Panc1 (cell line): ENCODE measurements around the gene CTSL. TPM values are rescaled to one million over a fixed set of nuclear protein-coding genes. Genes with fewer than 3 reads are reported as not detected.

ENCODE experiments used
- ATAC-seq: fragments of 200-7000 bp; cut with Tn5 transposase; 2 replicates; pipeline ENCODE4 v1.9.1; 2020; ENCODE audit warnings: mild to moderate bottlenecking, moderate library complexity
- BruUV-seq: library from RNA; stranded (reverse); fragments of 400-500 nt; replicated peaks from 2 replicates; lab custom pipeline; 2021; lab: Mats Ljungman, UMichigan
- CTCF ChIA-PET: fragments of 300-600 bp; sonication (Branson Sonifier 250); formaldehyde crosslinking; loops from one replicate; lab custom pipeline; 2022; ENCODE audit warnings: antibody characterized with exemption; lab: Charles Lee
- POLR2A ChIA-PET: fragments of 300-600 bp; sonication (Branson Sonifier 250); formaldehyde crosslinking; loops from one replicate; lab custom pipeline; 2022; ENCODE audit warnings: antibody characterized with exemption; lab: Charles Lee
- DNase-seq: peaks from one replicate; pipeline ENCODE4 v3.0.0-alpha.2; 2010; ENCODE audit warnings: low read depth, low spot score
- H3K27ac ChIP-seq: 2 replicates; pipeline ENCODE4 v1.5.1; 2011; ENCODE audit warnings: mild to moderate bottlenecking, low read length, inconsistent platforms
- H3K27me3 ChIP-seq: fragments of 200-500 bp; sonication (Bioruptor generic); 2 replicates; pipeline ENCODE4 v1.6.0; 2014; ENCODE audit warnings: low read length, inconsistent platforms; ENCODE audit not compliant: control insufficient read depth, insufficient read depth
- H3K36me3 ChIP-seq: fragments of 200-500 bp; sonication (Bioruptor generic); 2 replicates; pipeline ENCODE4 v1.5.1; 2014; ENCODE audit warnings: inconsistent platforms, mild to moderate bottlenecking, low read length, moderate library complexity; ENCODE audit not compliant: control insufficient read depth, insufficient read depth
- H3K4me1 ChIP-seq: 2 replicates; pipeline ENCODE4 v1.5.1; 2011; ENCODE audit warnings: inconsistent platforms, mild to moderate bottlenecking, low read length, moderate library complexity; ENCODE audit not compliant: control insufficient read depth, insufficient read depth
- H3K4me3 ChIP-seq, 2 experiments: 2 replicates each; pipeline ENCODE4 v1.5.1; 2011 to 2012; ENCODE audit warnings: low read depth in 2 of 2, low read length in 2 of 2, mild to moderate bottlenecking in 2 of 2, inconsistent platforms in 1 of 2, moderate library complexity in 1 of 2
- H3K9me3 ChIP-seq: fragments of 200-500 bp; sonication (Bioruptor generic); 2 replicates; pipeline ENCODE4 v1.5.1; 2014; ENCODE audit warnings: low read depth, mild to moderate bottlenecking, inconsistent platforms, low read length, moderate library complexity; ENCODE audit not compliant: control insufficient read depth, insufficient read depth
- POLR2AphosphoS5 ChIP-seq: IDR thresholded peaks from 2 replicates; pipeline ENCODE4 v1.6.1; 2012; ENCODE audit warnings: mild to moderate bottlenecking, low read depth, low read length, moderate library complexity
- REST ChIP-seq, 2 experiments: IDR thresholded peaks; 2 replicates each; pipeline ENCODE4 v1.6.1; 2011 to 2012; ENCODE audit warnings: low read depth in 2 of 2, control low read depth in 1 of 2, low read length in 1 of 2, mild to moderate bottlenecking in 1 of 2, moderate library complexity in 1 of 2; ENCODE audit not compliant: insufficient read depth in 1 of 2
- SIN3A ChIP-seq: IDR thresholded peaks from 2 replicates; pipeline ENCODE4 v1.6.1; 2012; ENCODE audit warnings: low read depth, mild to moderate bottlenecking, low read length, moderate library complexity, borderline replicate concordance; ENCODE audit not compliant: insufficient read depth
- TCF7L2 ChIP-seq: IDR thresholded peaks from 2 replicates; pipeline ENCODE4 v1.6.1; 2011; ENCODE audit warnings: mild to moderate bottlenecking, low read depth, low read length, inconsistent platforms
- in situ Hi-C: cut with HindIII; loops from 2 replicates; pipeline ENCODE4 v1.10.0; 2016; ENCODE audit warnings: low sequenced_read_pairs, low pct_unique_long_range_greater_than_20kb
- intact Hi-C: fragments of 100-400 bp; cut with micrococcal nuclease; formaldehyde crosslinking; loops from one replicate; pipeline ENCODE4 v1.10.0; 2022; ENCODE audit not compliant: unreplicated experiment
- total RNA-seq: library from RNA; stranded (reverse); gene quantifications from one replicate; pipeline ENCODE4 v1.2.1, GENCODE V29; 2021; ENCODE audit not compliant: unreplicated experiment
- TF ChIP-seq, protein P1 (sequence below): fragments of 450-650 bp; IDR thresholded peaks from 2 replicates; pipeline ENCODE4 v1.5.1; 2017; ENCODE audit warnings: mild to moderate bottlenecking

CTSL gene
- total RNA-seq, 1 experiment from 2014 or later: 45.2 TPM

DNA sequence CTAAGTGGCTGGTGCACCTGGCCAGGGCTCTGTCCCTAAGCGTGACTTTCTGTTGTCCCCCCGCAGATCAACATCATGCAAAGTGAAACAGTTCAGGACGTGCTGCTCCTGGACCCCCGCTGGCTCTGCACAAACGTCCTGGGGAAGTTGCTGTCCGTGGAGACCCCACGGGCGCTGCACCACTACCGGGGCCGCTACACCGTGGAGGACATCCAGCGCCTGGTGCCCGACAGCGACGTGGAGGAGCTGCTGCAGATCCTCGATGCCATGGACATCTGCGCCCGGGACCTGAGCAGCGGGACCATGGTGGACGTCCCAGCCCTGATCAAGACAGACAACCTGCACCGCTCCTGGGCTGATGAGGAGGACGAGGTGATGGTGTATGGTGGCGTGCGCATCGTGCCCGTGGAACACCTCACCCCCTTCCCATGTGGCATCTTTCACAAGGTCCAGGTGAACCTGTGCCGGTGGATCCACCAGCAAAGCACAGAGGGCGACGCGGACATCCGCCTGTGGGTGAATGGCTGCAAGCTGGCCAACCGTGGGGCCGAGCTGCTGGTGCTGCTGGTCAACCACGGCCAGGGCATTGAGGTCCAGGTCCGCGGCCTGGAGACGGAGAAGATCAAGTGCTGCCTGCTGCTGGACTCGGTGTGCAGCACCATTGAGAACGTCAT lies 19.7 kb upstream of the CTSL start:
- H3K4me3 ChIP-seq: no peak overlapping the region
- DNase-seq (no peak), ATAC-seq (no peak)
- intact Hi-C loops: no loop called here
- H3K9me3 ChIP-seq: no peaks in the 10 kb centered on the region
- CTCF ChIA-PET: no interaction called here
- no peak for TF ChIP-seq SIN3A
- TF ChIP-seq REST (IDR thresholded peaks at IDR 0.05; ENCODE audit: insufficient read depth in 1 of 2, low read depth in 2 of 2, low read length in 1 of 2): no peak
- TF ChIP-seq TCF7L2: no peak
- TF ChIP-seq POLR2AphosphoS5: no peak
- TF ChIP-seq, protein P1, sequence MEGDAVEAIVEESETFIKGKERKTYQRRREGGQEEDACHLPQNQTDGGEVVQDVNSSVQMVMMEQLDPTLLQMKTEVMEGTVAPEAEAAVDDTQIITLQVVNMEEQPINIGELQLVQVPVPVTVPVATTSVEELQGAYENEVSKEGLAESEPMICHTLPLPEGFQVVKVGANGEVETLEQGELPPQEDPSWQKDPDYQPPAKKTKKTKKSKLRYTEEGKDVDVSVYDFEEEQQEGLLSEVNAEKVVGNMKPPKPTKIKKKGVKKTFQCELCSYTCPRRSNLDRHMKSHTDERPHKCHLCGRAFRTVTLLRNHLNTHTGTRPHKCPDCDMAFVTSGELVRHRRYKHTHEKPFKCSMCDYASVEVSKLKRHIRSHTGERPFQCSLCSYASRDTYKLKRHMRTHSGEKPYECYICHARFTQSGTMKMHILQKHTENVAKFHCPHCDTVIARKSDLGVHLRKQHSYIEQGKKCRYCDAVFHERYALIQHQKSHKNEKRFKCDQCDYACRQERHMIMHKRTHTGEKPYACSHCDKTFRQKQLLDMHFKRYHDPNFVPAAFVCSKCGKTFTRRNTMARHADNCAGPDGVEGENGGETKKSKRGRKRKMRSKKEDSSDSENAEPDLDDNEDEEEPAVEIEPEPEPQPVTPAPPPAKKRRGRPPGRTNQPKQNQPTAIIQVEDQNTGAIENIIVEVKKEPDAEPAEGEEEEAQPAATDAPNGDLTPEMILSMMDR: no peak
- POLR2A ChIA-PET: no interaction called here
- no TSS peak for BruUV-seq
- no peak overlapping the region for H3K27ac ChIP-seq
- no peaks in the 10 kb centered on the region for H3K27me3 ChIP-seq
- H3K4me1 ChIP-seq: no peaks in the 10 kb centered on the region
- in situ Hi-C loops: no loop called here
- H3K36me3 ChIP-seq: no peaks in the 10 kb centered on the region

DNA sequence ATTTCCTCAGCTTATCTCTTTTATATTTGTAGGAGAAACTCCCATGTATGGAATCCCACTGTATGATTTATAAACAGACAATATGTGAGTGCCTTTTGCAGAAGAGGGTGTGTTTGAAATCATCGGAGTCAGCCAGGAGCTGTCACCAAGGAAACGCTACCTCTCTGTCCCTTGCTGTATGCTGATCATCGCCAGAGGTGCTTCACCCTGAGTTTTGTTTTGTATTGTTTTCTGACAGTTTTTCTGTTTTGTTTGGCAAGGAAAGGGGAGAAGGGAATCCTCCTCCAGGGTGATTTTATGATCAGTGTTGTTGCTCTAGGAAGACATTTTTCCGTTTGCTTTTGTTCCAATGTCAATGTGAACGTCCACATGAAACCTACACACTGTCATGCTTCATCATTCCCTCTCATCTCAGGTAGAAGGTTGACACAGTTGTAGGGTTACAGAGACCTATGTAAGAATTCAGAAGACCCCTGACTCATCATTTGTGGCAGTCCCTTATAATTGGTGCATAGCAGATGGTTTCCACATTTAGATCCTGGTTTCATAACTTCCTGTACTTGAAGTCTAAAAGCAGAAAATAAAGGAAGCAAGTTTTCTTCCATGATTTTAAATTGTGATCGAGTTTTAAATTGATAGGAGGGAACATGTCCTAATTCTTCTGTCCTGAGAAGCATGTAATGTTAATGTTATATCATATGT lies 18.0 kb upstream of the CTSL start:
- TF ChIP-seq POLR2AphosphoS5 (no peak), TCF7L2 (no peak), SIN3A (no peak), REST (IDR thresholded peaks at IDR 0.05; ENCODE audit: insufficient read depth in 1 of 2, low read depth in 2 of 2, low read length in 1 of 2) (no peak)
- BruUV-seq: no TSS peak
- POLR2A ChIA-PET: no interaction called here

More for the DNA sequence above, 18.0 kb upstream of the CTSL start:
- DNase-seq (no peak), ATAC-seq (no peak)
- intact Hi-C loops: no loop called here
- in situ Hi-C loops: no loop called here
- Histone ChIP-seq H3K9me3 (no peaks in the 10 kb centered on the region), H3K27ac (no peak overlapping the region), H3K27me3 (no peaks in the 10 kb centered on the region), H3K36me3 (no peaks in the 10 kb centered on the region), H3K4me1 (no peaks in the 10 kb centered on the region), H3K4me3 (no peak overlapping the region)
- CTCF ChIA-PET: no interaction called here
